Measurements from ENCODE around the gene PEAK3. TPM values are rescaled to one million over a fixed set of nuclear protein-coding genes. Genes with fewer than 3 reads are reported as not detected.

PEAK3 gene
- total RNA-seq, 1 donor from 2014 or later: not detected

GRCh38 chr19:2229103-2230032, 52.6 kb downstream of the PEAK3 start:
- TF ChIP-seq CTCF (IDR thresholded peaks at IDR 0.05; ENCODE audit: insufficient read depth, low read length, severe bottlenecking): no peak
- no peak for FAIRE-seq
- H3K27me3 ChIP-seq (ENCODE audit: control insufficient read depth, insufficient read depth, low read length): no peaks in the 10 kb centered on the region
- H3K36me3 ChIP-seq (ENCODE audit: control insufficient read depth, insufficient read depth, low read length): peaks cover 32% of the 10 kb centered on the region
- no peak for DNase-seq (ENCODE audit: low read depth)
- H3K4me3 ChIP-seq (ENCODE audit: low read depth, low read length): no peak overlapping the region

- Histone ChIP-seq H3K27me3 (ENCODE audit: control insufficient read depth, insufficient read depth, low read length) (no peaks in the 10 kb centered on the region), H3K4me3 (ENCODE audit: low read depth, low read length) (no peak overlapping the region), H3K36me3 (ENCODE audit: control insufficient read depth, insufficient read depth, low read length) (peaks cover 30% of the 10 kb centered on the region)
- FAIRE-seq: no peak
- TF ChIP-seq CTCF (IDR thresholded peaks at IDR 0.05; ENCODE audit: insufficient read depth, low read length, severe bottlenecking): no peak
- DNase-seq (ENCODE audit: low read depth): no peak
Measured at GRCh38 chr19:2228157-2229030, 53.6 kb downstream of the PEAK3 start.

GRCh38 chr19:2227415-2228156, 54.4 kb downstream of the PEAK3 start:
- no peak for DNase-seq (ENCODE audit: low read depth)
- Histone ChIP-seq H3K4me3 (ENCODE audit: low read depth, low read length) (no peak overlapping the region), H3K27me3 (ENCODE audit: control insufficient read depth, insufficient read depth, low read length) (no peaks in the 10 kb centered on the region), H3K36me3 (ENCODE audit: control insufficient read depth, insufficient read depth, low read length) (peaks cover 24% of the 10 kb centered on the region)
- FAIRE-seq: no peak
- no peak for TF ChIP-seq CTCF (IDR thresholded peaks at IDR 0.05; ENCODE audit: insufficient read depth, low read length, severe bottlenecking)

GRCh38 chr19:2226840-2227360, 55.1 kb downstream of the PEAK3 start:
- DNase-seq (ENCODE audit: low read depth) (no peak), FAIRE-seq (no peak)
- peaks cover 24% of the 10 kb centered on the region for H3K36me3 ChIP-seq (ENCODE audit: control insufficient read depth, insufficient read depth, low read length)
- no peaks in the 10 kb centered on the region for H3K27me3 ChIP-seq (ENCODE audit: control insufficient read depth, insufficient read depth, low read length)
- no peak overlapping the region for H3K4me3 ChIP-seq (ENCODE audit: low read depth, low read length)
- TF ChIP-seq CTCF (IDR thresholded peaks at IDR 0.05; ENCODE audit: insufficient read depth, low read length, severe bottlenecking): no peak

GRCh38 chr19:2226051-2226839, 55.7 kb downstream of the PEAK3 start:
- DNase-seq (ENCODE audit: low read depth) (no peak), FAIRE-seq (no peak)
- peaks cover 29% of the 10 kb centered on the region for H3K36me3 ChIP-seq (ENCODE audit: control insufficient read depth, insufficient read depth, low read length)
- no peak overlapping the region for H3K4me3 ChIP-seq (ENCODE audit: low read depth, low read length)
- TF ChIP-seq CTCF (IDR thresholded peaks at IDR 0.05; ENCODE audit: insufficient read depth, low read length, severe bottlenecking): no peak
- no peaks in the 10 kb centered on the region for H3K27me3 ChIP-seq (ENCODE audit: control insufficient read depth, insufficient read depth, low read length)

Measured in bronchial epithelial cell (primary cell).